HG03571 (cell line): ENCODE results near the gene DCAF11.

Experiments used
- ATAC-seq: cut with Tn5 transposase; IDR thresholded peaks from one replicate; pipeline ENCODE4 v1.9.1; 2021; ENCODE audit not compliant: unreplicated experiment

DCAF11 gene

DNA sequence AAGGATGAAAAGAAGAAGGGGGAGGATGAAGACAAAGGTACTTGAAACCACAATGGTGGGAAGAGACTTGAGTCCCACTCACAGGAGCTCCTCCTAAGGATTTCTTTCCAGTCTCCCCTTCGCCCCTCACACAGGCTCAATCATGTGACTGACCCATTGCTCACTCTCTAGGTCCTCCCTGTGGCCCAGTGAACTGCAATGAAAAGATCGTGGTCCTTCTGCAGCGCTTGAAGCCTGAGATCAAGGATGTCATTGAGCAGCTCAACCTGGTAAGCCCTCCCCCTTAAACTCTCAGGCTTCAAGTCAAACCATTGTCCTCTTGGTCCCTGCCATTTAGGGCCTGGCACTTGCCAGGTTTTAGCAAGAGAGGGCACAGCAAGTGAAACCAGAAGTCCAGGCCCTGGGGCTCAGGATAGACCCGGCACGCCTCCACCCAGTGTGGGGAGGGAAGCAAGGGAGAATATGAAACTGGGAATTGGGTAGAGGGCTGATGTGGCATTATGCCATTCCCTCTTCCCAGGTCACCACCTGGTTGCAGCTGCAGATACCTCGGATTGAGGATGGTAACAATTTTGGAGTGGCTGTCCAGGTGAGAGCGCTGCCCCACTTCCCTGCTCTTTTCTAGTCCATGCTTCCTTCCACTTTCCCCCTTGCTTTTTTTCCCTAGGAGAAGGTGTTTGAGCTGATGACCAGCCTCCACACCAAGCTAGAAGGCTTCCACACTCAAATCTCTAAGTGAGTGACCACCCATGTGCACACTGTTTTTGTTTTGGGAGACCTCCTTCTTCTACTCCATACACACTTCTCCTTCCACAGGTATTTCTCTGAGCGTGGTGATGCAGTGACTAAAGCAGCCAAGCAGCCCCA is 23.2 kb downstream of the DCAF11 start:
- ATAC-seq, result no peak

DNA sequence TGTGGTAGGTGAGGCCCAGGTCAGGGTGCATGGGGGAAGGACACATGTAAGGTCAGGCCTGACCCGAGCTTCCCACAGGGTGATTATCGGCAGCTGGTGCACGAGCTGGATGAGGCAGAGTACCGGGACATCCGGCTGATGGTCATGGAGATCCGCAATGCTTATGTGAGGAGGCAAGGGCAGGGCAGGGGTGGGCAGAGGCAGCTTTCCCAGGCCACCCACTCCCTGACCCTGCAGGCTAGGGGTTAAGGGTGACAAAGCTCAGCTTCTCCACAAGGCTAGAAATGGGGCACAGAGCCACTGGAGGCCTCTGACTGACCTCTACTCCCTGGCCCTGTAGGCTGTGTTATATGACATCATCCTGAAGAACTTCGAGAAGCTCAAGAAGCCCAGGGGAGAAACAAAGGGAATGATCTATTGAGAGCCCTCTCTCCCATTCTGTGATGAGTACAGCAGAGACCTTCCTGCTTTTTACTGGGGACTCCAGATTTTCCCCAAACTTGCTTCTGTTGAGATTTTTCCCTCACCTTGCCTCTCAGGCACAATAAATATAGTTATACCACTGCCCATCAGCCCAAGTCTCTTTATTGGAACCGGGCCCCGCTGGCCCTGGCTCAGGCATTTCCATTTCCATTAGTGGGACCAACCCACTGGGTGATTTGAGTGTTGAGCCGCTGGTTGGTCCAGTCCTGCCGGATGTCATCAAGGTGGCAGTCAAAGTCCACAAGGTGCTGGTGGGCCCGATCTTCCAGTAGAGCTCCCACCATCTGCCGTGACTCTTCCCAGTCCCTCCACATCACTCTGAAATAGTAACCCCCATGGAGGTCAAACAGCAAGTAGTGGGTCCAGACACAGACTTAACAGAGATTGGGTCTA is 24.1 kb downstream of the DCAF11 start:
- ATAC-seq, result no peak

DNA sequence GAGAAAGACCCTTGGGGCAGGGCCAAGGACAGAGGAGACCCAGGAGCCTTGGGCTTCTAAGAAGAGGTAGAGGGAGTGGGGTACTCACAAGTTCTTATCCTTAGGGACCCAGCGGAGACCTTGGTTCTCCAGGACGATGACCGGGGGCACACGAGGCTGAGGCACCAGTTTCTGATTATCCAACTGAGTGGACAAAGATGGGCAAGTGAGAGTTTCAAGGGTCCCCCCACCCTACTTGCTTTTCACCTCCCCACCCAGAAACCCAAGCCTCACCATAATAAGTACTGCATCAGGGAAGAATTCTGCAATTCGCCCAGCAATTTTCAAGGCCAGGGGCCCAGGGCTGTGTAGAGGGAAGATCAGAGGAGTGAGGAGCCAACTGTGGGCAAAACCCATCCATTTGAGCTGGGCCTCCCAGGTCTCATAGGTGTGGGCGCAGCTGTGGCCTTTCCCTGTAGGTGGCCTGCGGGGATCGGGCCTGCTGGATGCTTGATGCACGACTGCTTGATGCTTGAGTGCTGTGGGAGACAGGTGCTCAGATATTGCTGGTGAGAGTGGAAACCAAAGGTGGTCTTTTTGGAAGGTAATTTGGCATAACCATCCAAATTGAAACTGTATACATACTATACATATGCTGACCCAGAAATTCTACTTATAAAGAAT is 24.8 kb downstream of the DCAF11 start:
- no peak for ATAC-seq

DNA sequence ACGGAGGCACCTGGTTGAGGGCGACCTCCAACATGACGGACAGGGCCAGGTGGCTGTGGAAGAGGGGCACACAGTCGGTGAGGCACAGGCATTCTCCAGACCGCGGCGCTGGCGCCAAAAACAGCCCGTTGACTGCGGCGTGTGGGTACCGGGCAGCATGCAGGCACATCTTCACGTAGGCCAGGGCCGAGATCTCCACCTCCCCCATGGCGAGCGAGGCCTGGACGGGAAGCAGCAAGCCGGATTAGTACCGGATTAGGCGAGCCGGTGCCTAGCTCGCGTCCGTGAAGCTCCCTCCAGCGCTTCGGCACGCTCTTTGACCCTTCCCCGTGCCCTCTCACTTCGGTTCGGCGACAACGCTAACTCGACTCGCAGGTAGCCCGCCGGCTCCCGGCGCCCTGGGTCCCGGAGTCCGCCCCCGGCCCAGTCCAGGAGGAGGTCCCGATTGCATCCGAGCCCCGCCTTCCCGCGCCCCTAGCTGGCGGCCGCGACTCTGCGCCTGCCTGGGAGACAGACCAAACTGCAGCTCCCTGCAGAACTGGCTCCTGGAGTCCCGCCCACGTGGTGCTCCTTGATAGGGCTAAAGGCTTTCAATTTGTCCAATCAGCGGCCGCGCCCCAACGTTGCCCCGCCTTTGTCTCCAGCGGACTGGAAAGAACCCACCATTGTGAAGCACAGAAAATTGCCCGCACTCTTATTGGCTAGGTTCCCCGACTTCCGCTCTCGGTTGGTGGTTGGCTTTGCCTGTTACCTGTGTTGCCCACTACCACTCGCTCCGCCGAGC is 26.7 kb downstream of the DCAF11 start, which contains the start of gene EMC9:
EMC9 (minus strand) TSS at position 495 of the 784 bp plus-strand sequence; CDS start at position 208, 287 bp downstream.
- peak; percentile 80 for ATAC-seq

DNA sequence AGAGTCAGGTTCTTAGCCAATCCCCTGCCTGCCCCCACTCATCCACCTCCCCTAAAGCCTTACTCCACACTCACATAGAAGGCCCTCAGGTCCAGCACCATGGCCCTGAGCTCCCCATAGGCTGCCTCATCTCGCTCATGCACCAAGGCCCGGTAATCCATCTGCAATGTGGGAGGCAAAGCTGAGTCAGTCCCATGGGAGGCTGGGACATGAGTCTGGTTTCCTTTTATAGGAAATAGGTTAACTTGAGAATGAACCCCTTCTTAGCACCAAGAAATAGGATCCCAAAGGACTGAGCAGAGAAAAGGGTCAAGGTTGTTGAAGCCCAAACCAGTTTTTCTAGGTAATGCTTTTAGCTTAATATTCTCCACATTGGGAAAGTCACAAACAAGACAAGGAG is 28.9 kb downstream of the DCAF11 start:
- no peak for ATAC-seq

DNA sequence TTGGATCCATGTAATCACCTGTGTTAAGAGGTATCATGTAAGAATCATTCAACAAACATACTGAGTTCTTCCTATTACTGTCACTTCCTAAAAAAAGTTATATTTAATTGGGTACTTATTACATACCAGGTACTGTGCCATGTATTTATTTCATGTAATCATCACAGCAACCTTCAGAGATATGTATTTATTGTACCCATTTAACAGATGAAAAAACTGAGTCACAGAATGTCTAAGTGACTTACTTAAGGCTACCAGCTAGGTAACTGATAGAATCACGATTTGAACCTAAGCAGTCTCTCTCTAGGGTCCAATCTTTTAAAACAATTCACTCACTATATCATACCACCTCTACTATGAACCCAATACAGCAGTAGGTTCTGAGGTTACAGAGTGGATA is 29.9 kb downstream of the DCAF11 start:
- ATAC-seq, result no peak

DNA sequence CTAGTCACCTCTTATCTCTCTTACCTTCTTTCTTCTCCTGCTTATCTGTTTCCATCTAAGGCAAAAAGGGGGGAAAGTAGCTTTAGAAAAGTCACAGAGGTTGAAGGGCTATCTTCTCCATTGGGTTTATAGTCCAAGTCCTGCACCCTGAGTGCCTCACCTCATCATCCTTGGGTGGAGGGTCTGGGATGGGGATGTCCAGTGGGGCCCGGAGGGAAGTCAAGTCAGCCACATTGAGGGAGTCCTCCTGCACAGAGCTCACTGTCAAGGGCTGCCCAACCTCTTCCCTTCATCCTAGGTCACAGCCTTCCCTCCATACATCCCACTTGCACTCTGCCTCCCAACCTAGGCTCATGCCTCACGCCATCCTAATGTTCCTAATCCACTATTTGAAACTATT is 30.6 kb downstream of the DCAF11 start:
- ATAC-seq, result no peak

DNA sequence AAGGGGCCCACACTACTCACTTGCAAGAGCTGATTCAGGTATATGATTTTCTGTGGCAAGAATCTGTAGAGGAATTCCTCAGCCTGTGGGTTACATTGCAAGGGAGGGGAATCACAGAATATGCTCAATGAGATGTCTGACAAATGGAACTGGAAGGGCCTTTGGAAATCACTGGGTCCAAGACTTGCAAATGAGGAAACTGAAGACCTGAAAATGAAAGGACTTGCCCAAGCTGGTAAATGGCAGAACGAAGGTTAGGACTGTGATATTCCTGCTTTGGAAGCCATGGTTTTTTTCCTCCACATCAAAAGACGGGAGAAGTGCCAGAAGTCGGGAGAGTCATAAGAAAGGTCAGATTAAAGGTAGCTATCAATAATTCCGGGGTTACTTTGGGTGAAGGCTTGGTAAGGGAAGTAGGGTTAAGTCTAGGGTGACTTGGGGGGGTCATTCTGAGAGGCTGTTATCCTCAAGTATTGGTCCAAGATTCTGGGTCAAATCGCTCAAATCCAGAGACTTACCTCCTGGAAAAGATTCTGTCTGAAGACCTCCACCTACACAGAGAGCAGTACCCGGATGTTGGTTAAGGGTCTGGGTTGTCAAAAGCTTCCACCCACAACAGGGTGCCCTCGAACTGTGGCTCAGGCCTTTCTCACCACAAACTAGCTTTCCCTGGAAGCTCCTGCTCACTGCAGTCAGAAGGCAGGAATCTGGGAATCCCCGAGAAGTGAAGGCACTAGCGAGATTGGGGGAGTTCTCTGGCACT is 31.3 kb downstream of the DCAF11 start:
- no peak for ATAC-seq

DNA sequence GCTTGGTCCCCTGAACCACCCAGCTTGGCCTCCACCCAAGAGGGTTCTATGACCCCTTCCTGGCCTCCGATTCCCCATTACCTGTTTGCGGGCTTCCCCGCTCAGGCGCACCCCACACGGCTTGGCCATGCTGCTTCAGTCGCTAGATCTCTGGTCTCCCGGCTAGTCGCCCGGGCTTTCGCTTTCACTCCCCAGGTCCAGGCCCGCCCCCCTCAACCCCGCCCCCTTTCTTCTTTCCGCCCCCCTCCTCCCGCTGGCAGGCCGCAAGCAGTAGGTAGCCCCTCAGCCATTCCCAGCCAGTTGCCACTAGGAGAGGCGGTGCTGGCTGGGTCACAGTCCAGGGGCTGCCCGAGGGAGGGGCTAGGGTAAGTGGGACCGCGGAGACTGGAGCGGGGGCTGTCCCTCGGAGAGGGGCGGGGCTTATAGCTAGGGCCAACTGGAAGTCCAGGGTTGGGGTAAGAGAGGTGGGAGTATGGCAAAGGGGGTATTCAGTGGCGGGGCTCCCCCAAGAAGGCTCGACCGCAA is 31.9 kb downstream of the DCAF11 start, which contains the start of gene PSME2:
PSME2 (minus strand) TSS at position 158 of the 525 bp plus-strand sequence; CDS start at position 129, 29 bp downstream.
- ATAC-seq, result peak; percentile 47

DNA sequence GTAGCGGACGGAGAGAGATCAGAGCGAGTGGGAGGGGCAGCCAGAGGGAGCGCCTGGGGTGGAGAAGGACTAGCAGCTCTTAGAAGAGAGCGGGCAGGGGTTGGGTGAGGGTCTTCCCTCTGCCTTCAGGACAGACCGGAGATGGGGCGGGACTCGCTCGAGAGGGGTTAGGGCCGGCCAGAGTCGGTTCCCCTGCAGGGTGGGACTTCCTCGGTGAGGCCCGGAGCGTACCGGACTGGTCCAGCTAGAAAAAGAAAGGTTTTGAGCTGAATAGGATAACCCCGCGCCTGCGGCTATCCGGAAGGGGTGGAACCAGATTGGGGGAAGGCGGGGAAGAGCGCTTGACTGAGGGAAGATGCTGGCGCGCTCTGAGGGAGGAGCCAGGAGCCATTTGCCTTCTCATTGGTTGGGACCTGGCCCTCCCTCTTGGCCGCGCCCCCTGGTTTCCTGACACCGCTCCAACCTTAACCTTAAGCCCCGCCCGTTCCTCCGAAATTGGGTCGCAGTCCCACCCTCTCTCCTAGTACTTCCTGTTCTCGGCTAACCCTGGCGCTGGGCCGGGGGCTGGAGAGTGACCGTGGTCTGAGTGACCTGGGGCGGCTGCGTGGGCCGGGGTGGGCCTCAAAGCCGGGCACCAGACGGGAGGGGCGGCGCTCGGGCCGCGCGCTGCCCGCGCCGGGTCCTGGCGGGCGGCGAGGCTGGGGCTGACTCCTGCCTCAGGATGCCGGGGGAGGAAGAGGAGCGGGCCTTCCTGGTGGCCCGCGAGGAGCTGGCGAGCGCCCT is 32.6 kb downstream of the DCAF11 start, which contains the start of gene RNF31:
RNF31 (plus strand) TSS at position 521 of the 783 bp plus-strand sequence; CDS start at position 722, 201 bp downstream.
- ATAC-seq, result peak; percentile 80

DNA sequence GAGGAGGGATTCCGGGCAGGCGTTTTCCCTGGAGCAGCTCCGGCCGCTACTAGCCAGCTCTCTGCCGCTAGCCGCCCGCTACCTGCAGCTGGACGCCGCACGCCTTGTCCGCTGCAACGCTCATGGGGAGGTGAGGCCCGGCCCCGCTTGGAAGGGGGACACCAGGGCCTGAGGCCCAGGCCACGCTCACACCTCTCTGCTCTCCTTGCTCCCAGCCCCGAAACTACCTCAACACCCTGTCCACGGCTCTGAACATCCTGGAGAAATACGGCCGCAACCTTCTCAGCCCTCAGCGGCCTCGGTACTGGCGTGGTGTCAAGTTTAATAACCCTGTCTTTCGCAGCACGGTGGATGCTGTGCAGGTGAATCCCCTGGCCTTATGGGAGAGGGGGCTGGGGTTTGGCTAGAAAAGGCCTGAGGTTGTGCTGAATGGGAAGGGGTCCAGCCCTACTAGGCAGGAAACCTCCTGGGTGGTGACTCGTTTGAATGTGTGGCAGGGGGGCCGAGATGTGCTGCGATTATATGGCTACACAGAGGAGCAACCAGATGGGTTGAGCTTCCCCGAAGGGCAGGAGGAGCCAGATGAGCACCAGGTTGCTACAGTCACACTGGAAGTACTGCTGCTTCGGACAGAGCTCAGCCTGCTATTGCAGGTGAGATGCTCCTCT is 33.3 kb downstream of the DCAF11 start:
- ATAC-seq, result no peak

DNA sequence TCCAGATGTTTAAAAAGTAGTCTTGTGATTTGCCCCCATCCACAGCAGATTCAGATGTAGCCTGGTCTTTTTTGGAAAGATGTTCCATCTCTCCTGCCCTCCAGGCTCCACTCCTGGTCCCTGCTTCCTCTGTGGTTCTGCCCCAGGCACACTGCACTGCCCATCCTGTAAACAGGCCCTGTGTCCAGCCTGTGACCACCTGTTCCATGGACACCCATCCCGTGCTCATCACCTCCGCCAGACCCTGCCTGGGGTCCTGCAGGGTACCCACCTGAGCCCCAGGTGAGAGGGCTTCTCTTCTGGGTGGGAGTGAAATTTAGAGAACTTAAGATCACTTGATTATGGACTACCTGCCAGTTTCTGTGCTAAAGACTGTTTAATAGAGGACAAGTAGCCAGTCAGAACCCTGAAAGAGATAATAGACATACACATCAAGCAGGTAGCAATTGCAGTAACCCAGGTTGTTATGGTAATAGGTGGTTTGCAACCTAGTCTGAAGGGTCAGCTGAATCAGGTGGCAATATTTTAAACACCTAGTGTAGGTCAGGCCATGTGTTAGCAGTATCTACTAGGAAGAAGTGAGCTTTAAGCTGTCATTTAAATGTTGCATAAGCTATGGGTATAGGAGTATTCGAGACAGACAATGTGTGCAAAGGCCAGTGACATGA is 34.9 kb downstream of the DCAF11 start:
- no peak for ATAC-seq

DNA sequence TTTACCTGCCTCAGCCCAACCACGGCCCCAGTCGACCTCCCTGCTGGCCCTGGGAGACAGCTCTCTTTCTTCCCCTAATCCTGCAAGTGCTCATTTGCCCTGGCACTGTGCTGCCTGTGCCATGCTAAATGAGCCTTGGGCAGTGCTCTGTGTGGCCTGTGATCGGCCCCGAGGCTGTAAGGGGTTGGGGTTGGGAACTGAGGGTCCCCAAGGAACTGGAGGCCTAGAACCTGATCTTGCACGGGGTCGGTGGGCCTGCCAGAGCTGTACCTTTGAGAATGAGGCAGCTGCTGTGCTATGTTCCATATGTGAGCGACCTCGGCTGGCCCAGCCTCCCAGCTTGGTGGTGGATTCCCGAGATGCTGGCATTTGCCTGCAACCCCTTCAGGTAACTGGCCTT is 35.5 kb downstream of the DCAF11 start:
- ATAC-seq, result no peak

DNA sequence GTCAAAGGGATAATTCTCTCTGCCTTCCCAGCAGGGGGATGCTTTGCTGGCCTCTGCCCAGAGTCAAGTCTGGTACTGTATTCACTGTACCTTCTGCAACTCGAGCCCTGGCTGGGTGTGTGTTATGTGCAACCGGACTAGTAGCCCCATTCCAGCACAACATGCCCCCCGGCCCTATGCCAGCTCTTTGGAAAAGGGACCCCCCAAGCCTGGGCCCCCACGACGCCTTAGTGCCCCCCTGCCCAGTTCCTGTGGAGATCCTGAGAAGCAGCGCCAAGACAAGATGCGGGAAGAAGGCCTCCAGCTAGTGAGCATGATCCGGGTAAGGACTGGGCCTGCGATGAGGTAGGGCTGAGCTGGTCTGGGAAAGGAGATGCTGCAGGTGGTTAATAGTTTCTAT is 36.0 kb downstream of the DCAF11 start:
- ATAC-seq, result no peak

DNA sequence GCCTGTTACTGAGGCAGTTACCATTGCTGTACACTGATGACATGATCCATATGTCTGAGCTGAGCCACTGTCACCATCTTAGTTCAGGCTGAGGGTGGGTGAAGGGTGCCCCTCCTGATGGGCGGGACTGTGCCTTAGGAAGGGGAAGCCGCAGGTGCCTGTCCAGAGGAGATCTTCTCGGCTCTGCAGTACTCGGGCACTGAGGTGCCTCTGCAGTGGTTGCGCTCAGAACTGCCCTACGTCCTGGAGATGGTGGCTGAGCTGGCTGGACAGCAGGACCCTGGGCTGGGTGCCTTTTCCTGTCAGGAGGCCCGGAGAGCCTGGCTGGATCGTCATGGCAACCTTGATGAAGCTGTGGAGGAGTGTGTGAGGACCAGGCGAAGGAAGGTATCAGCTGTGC is 36.4 kb downstream of the DCAF11 start:
- no peak for ATAC-seq

DNA sequence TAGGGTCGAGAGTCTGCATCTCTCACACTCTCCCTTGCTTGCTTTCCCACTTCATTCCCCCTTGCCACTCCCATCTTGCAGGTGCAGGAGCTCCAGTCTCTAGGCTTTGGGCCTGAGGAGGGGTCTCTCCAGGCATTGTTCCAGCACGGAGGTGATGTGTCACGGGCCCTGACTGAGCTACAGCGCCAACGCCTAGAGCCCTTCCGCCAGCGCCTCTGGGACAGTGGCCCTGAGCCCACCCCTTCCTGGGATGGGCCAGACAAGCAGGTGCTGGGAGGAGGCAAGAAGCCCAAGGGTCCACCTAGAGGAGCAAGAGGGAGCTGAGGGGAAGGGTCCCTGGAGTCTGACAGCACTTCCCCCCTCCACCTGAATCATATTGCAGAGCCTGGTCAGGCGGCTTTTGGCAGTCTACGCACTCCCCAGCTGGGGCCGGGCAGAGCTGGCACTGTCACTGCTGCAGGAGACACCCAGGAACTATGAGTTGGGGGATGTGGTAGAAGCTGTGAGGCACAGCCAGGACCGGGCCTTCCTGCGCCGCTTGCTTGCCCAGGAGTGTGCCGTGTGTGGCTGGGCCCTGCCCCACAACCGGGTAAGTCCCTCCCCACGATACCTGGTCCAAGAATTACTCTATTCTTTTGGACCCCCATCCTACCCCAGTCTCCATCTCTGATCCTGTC is 37.0 kb downstream of the DCAF11 start:
- no peak for ATAC-seq

DNA sequence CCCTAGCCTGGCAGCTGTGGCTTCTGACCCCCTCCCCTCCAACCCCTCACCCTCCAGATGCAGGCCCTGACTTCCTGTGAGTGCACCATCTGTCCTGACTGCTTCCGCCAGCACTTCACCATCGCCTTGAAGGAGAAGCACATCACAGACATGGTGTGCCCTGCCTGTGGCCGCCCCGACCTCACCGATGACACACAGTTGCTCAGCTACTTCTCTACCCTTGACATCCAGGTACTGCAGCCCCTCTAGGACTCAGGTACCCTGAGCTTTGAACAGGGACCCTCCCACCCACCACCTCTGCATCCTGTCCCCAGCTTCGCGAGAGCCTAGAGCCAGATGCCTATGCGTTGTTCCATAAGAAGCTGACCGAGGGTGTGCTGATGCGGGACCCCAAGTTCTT is 40.5 kb downstream of the DCAF11 start:
- ATAC-seq, result no peak
